GM12892 (cell line): ENCODE measurements around the gene SBF1.

Experiments
- POLR2A ChIP-seq: IDR thresholded peaks from 2 replicates; pipeline ENCODE4 v1.6.1; 2011; ENCODE audit warnings: low read depth, low read length, control low read depth
- TAF1 ChIP-seq: IDR thresholded peaks from 2 replicates; pipeline ENCODE4 v1.6.1; 2011; ENCODE audit warnings: low read depth, mild to moderate bottlenecking, control low read depth, low read length, borderline replicate concordance

- TF ChIP-seq POLR2A, result no peak
- no peak for TF ChIP-seq TAF1
Observed at GRCh38 chr22:50456466-50457234, 18.2 kb downstream of the SBF1 start.
